Measurements from ENCODE around the gene CARNS1. TPM values are rescaled to one million over a fixed set of nuclear protein-coding genes. Genes with fewer than 3 reads are reported as not detected.

The CARNS1 gene
- total and polyA plus RNA-seq, 2 experiments from 2014 or later, result 0.38 to 0.43 TPM

DNA sequence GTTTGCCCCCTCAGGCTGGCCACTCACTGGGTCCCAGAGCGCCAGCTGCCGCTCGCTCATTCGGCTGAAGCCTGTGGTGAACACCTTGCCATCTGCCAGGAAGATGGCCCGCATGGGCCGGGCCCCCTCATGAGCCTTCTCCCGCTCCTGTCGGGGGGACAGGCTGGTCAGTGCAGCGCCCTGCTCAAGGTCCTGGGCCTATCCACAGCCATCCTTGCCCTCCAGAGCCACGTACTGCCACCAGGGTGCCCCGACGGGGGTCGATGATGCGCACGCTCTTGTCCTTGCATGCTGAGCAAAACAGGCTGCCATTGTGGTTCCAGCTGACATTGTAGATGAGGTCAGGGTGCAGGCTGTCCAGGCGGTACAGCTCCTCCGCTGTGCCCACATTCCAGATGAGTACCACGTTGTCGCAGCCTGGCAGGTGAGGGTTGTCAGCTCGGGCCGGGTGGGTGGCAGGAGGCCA lies 25.7 kb downstream of the CARNS1 start:
- H3K27ac ChIP-seq, result no peak overlapping the region
- H3K79me2 ChIP-seq (ENCODE audit: insufficient read depth), result peaks cover 12% of the 10 kb centered on the region
- no peak overlapping the region for H3K4me2 ChIP-seq (ENCODE audit: unreplicated experiment)
- WGBS, 2 experiments (ENCODE audit: low coverage in 1 of 2, low lambda C conversion rate in 2 of 2, missing lambda C conversion rate in 2 of 2), result 90 to 95% methylated on average over 21 of the region's 21 CpGs
- in situ Hi-C loops (cut with MboI), result no loop called here
- 0 out of 2 replicates have a peak, but pooled peaks cover 3% of the 10 kb centered on the region for H3K4me1 ChIP-seq (ENCODE audit: insufficient read depth)
- no peak for TF ChIP-seq EZH2phosphoT487 (IDR thresholded peaks at IDR 0.05; ENCODE audit: insufficient read depth, low read depth)
- no peak for TF ChIP-seq EZH2 (IDR thresholded peaks at IDR 0.05; ENCODE audit: insufficient read depth, poor library complexity, severe bottlenecking)
- no peak overlapping the region for H3K9ac ChIP-seq
- no peaks in the 10 kb centered on the region for H4K20me1 ChIP-seq (ENCODE audit: insufficient read depth)
- no peaks in the 10 kb centered on the region for H3K9me3 ChIP-seq (ENCODE audit: low read depth)
- DNase-seq, result no peak
- no peak overlapping the region for H2AFZ ChIP-seq
- H3F3A ChIP-seq (ENCODE audit: insufficient read depth), result no peaks in the 10 kb centered on the region; the same call in 1 of the 2 replicates
- H3K4me3 ChIP-seq, result no peak overlapping the region
- H3K36me3 ChIP-seq (ENCODE audit: low read depth), result no peaks in the 10 kb centered on the region
- no peaks in the 10 kb centered on the region for H3K9me2 ChIP-seq (ENCODE audit: insufficient read depth)
- no peaks in the 10 kb centered on the region for H3K27me3 ChIP-seq (replicated peaks; ENCODE audit: insufficient read depth)

DNA sequence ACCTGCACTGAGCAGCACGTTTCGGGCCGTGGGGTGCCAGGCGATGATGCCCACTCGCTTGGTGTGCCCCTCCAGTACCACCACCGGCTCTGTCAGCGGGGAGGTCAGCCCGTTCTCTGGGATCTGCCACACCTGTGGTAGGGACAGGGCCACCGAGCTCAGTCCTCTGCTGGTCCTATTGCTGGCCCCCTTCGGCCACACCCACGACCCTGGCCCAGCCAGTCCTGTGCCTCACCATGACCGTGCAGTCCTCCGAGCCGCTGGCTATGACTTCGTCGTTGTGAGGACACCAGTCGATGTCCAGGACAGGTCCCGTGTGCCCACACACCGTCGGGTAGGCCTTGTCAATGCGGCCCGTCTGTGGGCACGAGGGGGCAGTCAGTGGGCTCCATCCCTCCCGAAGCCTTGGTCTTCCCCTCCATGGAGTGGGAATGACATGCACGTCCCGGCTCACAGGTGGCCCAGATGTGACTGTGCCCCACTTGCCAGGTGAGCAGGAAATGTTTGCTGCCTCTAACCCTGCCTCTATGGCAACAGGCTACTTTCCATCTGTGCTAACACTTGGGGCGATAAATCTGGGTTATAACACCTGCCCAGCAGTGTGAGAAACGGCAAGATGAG lies 26.4 kb downstream of the CARNS1 start:
- H3K4me2 ChIP-seq (ENCODE audit: unreplicated experiment), result no peak overlapping the region
- no peaks in the 10 kb centered on the region for H3K9me2 ChIP-seq (ENCODE audit: insufficient read depth)
- H3K9ac ChIP-seq, result no peak overlapping the region
- no peak for DNase-seq
- H3F3A ChIP-seq (ENCODE audit: insufficient read depth), result no peaks in the 10 kb centered on the region; the same call in 1 of the 2 replicates
- in situ Hi-C loops (cut with MboI), result no loop called here
- 85 to 89% methylated on average over 25 to 26 of the region's 28 CpGs for WGBS, 2 experiments (ENCODE audit: low coverage in 1 of 2, low lambda C conversion rate in 2 of 2, missing lambda C conversion rate in 2 of 2)
- 0 out of 2 replicates have a peak, but pooled peaks cover 3% of the 10 kb centered on the region for H3K4me1 ChIP-seq (ENCODE audit: insufficient read depth)
- H3K27ac ChIP-seq, result no peak overlapping the region
- no peak overlapping the region for H2AFZ ChIP-seq
- H3K27me3 ChIP-seq (replicated peaks; ENCODE audit: insufficient read depth), result no peaks in the 10 kb centered on the region
- H3K9me3 ChIP-seq (ENCODE audit: low read depth), result no peaks in the 10 kb centered on the region
- H3K4me3 ChIP-seq, result peak overlapping the region; percentile 92
- peaks cover 12% of the 10 kb centered on the region for H3K79me2 ChIP-seq (ENCODE audit: insufficient read depth)
- no peaks in the 10 kb centered on the region for H4K20me1 ChIP-seq (ENCODE audit: insufficient read depth)
- H3K36me3 ChIP-seq (ENCODE audit: low read depth), result no peaks in the 10 kb centered on the region
- no peak for TF ChIP-seq EZH2phosphoT487 (IDR thresholded peaks at IDR 0.05; ENCODE audit: insufficient read depth, low read depth)
- no peak for TF ChIP-seq EZH2 (IDR thresholded peaks at IDR 0.05; ENCODE audit: insufficient read depth, poor library complexity, severe bottlenecking)

DNA sequence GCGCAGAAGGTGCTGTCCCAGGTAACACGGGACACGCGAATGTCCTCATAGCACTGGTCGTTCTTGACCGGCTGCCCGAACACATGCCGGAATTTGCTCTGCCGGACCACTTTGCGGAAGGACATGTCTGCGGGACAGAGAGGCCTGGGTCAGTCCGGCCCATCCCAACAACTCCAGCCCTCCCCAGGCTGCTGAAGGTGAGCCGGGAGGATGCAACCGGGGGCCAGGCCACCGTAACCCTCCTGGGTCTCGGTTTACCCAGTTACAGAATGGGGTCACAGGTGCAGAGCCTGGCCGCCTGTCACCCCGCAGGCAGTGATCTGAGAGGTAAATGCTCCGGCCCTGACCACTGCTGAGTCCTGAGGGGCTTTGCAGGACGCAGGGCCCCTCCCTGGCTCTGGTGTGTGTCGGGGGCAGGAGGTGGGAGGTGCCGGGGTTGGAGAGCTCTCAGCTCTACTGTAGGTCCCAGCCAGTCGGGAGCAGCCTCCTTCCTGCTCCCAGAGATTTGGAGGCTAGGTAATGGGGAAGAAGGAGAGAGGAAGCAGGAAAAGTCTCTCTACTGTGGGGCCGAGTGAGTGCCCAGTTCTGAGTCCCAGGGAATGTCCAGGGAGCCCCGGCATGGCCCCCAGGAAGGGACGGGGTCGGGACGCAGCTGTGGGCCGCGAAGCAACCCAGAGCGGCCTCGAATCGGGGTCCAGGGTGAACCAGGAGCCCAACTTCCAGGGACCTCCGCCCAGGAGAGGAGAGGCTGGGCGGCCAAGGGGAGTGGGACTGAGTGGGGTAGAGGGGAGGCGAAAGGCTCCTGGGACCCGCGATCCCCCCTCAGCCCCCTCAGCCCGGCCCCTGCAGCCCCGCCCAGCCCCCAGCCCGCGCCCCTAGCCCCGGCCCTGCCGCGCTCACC lies 27.3 kb downstream of the CARNS1 start:
- H3K4me3 ChIP-seq, result peak overlapping the region; percentile 92
- no peaks in the 10 kb centered on the region for H3K27me3 ChIP-seq (replicated peaks; ENCODE audit: insufficient read depth)
- no peak for TF ChIP-seq EZH2phosphoT487 (IDR thresholded peaks at IDR 0.05; ENCODE audit: insufficient read depth, low read depth)
- no peak for TF ChIP-seq EZH2 (IDR thresholded peaks at IDR 0.05; ENCODE audit: insufficient read depth, poor library complexity, severe bottlenecking)
- in situ Hi-C loops (cut with MboI), result no loop called here
- H3K36me3 ChIP-seq (ENCODE audit: low read depth), result no peaks in the 10 kb centered on the region
- H3K9me3 ChIP-seq (ENCODE audit: low read depth), result no peaks in the 10 kb centered on the region
- 0 out of 2 replicates have a peak, but pooled peaks cover 3% of the 10 kb centered on the region for H3K4me1 ChIP-seq (ENCODE audit: insufficient read depth)
- H3F3A ChIP-seq (ENCODE audit: insufficient read depth), result no peaks in the 10 kb centered on the region; the same call in 1 of the 2 replicates
- H3K79me2 ChIP-seq (ENCODE audit: insufficient read depth), result peaks cover 12% of the 10 kb centered on the region
- peak overlapping the region; percentile 17; the same call in 1 of the 2 replicates for H2AFZ ChIP-seq
- H3K9ac ChIP-seq, result peak overlapping the region; percentile 84
- no peaks in the 10 kb centered on the region for H3K9me2 ChIP-seq (ENCODE audit: insufficient read depth)
- 26 to 36% methylated on average over 33 to 44 of the region's 45 CpGs for WGBS, 2 experiments (ENCODE audit: low coverage in 1 of 2, low lambda C conversion rate in 2 of 2, missing lambda C conversion rate in 2 of 2)
- DNase-seq, result peak; percentile 54
- no peaks in the 10 kb centered on the region for H4K20me1 ChIP-seq (ENCODE audit: insufficient read depth)
- H3K4me2 ChIP-seq (ENCODE audit: unreplicated experiment), result peak overlapping the region; percentile 81
- peak overlapping the region; percentile 31 for H3K27ac ChIP-seq

DNA sequence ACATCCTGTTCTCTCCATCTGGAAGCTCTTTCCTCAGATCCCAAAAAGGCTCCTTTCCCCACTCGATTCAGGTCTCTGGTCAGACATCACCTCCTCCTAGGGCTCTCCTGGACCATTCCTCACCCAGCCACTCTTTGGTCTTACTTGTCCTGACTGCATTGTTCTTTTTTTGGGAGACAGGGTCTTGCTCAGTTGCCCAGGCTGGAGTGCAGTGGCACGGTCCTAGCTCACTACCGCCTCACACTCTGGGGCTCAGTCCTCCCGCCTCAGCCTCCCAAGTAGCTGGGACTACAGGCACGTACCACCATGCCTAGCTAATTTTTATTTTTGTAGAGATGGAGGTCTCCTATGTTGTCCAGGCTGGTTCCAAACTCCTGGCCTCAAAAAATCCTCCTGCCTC lies 30.0 kb downstream of the CARNS1 start:
- no peak overlapping the region for H3K9ac ChIP-seq
- no peak overlapping the region for H3K27ac ChIP-seq
- TF ChIP-seq EZH2 (IDR thresholded peaks at IDR 0.05; ENCODE audit: insufficient read depth, poor library complexity, severe bottlenecking) (no peak), EZH2phosphoT487 (IDR thresholded peaks at IDR 0.05; ENCODE audit: insufficient read depth, low read depth) (no peak)
- H4K20me1 ChIP-seq (ENCODE audit: insufficient read depth), result no peaks in the 10 kb centered on the region
- no peaks in the 10 kb centered on the region for H3F3A ChIP-seq (ENCODE audit: insufficient read depth)
- H3K4me2 ChIP-seq (ENCODE audit: unreplicated experiment), result no peak overlapping the region
- no peaks in the 10 kb centered on the region for H3K36me3 ChIP-seq (ENCODE audit: low read depth)
- H3K27me3 ChIP-seq (replicated peaks; ENCODE audit: insufficient read depth), result no peaks in the 10 kb centered on the region
- 0 out of 2 replicates have a peak, but pooled peaks cover 3% of the 10 kb centered on the region for H3K4me1 ChIP-seq (ENCODE audit: insufficient read depth)
- 81 to 87% methylated on average over 5 of the region's 5 CpGs for WGBS, 2 experiments (ENCODE audit: low coverage in 1 of 2, low lambda C conversion rate in 2 of 2, missing lambda C conversion rate in 2 of 2)
- in situ Hi-C loops (cut with MboI), result no loop called here
- H2AFZ ChIP-seq, result no peak overlapping the region
- no peak for DNase-seq
- H3K4me3 ChIP-seq, result no peak overlapping the region
- no peaks in the 10 kb centered on the region for H3K9me2 ChIP-seq (ENCODE audit: insufficient read depth)
- H3K9me3 ChIP-seq (ENCODE audit: low read depth), result no peaks in the 10 kb centered on the region
- H3K79me2 ChIP-seq (ENCODE audit: insufficient read depth), result peaks cover 12% of the 10 kb centered on the region
